GM18517 (cell line): Measurements from ENCODE around the gene GSG1L.
"Not testable (repeated sequence)": the region's sequence is repeated elsewhere in the genome, so short reads cannot be mapped to it uniquely, and the experiment has no call there.

ENCODE experiments used
- ATAC-seq: cut with Tn5 transposase; IDR thresholded peaks from one replicate; pipeline ENCODE4 v1.9.1; 2021; ENCODE audit warnings: mild to moderate bottlenecking, moderate library complexity; ENCODE audit not compliant: unreplicated experiment

Gene GSG1L

DNA sequence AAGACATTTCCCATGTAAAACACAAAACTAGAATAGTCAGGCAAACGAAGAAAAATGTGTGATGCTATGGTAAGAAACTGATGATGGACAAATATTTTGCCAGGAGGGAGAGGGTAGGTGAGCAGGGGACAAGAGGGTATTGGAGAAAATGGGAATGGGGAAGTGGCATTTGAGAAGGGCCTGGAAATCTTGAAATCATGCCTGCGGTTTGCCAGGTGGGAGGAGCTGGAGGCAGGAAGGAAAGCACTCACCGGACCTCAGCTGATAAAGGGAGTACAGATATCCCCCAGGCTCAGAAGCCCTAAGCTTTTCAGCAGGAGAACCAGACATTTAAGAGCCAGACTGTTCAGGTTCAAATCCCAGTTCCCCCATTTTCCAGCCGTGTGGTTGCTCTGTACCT is 103.6 kb downstream of the GSG1L start:
- no peak for ATAC-seq

DNA sequence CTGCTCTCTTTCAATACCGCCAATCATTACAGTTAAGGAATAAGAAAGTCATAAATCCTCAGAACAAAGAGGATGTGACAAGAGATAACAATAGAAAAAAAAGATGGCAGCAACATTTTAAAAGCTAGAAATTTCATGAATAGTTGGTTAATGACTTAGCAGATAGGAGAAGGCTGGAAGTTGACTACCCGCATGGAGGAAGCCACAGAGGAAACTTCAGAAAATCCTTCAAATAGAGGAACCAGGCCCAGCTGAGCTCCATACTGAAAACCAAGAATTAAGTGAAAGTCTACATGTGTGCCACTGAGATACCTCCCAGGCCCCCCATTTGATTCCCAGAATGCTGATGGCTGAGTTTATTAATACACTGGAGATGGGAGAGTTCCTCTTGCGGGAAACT is 109.3 kb downstream of the GSG1L start:
- no peak for ATAC-seq

DNA sequence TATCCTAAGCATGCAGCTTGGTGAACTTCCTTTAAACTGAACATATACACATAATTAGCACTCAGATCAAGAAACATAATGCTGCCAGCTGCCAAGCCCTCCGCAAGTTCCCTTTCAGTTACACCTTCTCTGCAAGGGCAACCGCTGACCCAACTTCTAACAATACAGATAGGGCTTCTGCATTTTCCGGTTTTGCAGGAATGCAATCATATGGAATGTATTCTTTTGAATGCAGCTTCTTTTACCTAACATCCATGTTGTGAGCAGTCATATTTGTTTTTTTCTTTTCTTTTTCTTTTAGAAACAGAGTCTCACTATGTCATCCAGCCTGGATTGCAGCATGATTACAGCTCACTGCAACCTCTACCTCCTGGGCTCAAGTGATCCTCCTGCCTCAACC is 110.7 kb downstream of the GSG1L start:
- ATAC-seq: no peak

DNA sequence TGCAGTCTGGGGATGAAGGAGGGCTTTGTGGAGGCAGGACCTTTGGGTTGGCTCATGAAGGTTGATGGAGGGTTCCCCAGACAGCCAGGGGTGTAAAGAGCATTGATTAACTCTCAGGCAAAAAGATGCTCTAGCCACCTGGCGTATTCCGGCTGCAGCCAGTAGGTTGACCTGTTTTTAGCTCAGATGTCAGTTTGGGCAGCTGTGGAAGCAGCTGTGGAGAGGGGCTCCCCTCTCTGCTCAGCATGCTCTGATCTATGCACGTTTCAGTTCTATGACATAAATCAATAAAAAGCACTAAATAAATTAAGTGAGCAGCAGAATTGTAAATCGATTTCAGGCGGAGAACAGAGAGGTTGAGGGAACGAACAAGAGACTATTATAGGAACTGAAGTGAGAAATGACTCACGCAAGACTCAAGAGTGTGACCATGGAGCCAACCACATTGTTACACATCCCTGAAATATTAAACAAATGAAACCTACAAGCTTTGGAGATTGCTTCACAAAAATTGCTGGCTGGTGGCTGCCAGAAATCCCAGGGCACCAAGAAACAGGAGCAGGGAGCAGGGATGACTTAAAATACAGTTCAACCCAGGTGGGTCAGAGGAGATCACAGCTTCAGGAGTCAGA is 111.9 kb downstream of the GSG1L start:
- no peak for ATAC-seq

DNA sequence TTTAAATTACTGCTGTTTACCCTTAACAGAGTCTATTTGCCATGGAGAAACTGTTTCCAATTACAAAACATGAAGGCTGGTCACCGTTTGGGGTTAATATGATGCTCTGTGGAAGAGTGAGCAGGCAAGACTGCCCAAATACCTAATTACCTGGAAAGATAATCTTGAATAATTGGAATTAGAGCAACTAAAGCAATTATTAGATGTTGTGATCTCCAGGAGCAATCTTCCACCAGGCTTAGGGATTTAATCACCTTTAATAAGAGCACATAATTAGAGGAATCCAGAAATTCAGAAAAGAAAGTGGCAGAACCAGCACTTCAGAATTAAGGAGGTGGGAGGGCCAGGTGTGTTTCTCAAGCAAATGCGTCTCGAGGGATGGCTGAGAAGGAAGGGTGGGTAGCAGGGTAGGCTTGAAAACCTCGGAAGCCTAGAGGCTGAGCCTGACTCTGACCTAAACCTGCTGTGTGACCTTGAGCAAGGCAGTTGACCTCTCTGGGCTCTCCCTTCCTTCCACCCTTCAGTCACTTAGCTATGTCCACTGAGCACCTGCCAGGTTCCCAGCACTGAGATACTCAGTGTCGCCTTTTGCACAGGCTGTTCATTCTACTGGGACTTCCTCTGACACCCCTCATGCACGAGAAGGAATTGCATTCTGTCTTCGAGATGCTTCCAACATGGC is 113.2 kb downstream of the GSG1L start:
- no peak for ATAC-seq

DNA sequence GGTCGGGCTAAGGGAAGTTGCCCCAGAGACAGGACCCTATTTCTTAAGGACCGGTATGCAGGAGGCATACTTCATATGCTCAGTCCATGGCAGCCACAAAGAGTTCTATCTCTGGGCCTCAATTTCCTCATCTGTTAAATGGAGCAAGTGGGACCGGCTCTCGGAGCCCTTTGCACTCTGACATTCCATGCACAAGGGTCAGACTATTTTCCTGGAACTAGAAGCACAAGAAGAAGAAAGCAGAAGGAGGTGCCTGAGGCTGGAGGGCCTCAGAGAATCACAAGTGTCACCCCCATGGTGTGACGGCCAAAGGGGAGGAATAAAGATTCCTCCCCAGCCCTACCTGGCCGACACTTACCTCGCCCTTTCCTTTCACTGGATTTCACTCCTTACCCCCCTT is 115.8 kb downstream of the GSG1L start:
- no peak for ATAC-seq

DNA sequence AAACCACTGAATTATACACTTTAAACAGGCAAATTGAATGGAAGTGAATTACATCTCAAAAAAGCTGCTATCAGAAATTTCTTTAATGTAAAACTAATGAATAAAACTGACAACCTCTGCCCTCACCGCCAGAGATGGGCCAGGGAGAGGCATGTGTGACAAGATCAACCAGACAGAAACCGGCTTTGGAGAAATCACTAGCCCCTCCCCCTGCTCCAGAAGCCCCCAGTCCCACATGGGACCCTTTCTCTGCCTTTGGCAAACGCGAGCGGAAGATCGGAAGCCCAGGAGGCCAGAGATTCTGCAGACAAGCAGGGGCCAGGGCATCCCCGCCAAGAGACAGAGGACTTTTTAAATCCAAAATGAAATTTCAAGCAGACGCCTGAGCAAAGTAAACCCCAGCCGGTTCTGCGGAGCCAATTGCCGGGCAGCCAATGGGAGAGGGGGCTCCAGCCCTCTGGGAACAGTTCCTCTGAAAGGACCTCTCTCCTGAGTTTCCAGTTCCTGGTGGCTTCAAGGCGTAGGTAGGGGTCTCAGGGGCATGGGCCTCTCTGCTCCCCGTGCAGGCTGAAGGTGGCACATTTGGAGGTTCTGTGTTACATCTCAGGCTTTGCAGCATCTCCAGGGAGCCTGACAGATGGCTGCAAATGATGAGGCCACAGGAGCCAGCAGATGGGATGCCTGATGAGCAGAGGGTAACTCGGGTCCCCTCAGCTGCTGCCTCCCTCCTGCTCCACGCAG is 118.1 kb downstream of the GSG1L start:
- no peak for ATAC-seq

DNA sequence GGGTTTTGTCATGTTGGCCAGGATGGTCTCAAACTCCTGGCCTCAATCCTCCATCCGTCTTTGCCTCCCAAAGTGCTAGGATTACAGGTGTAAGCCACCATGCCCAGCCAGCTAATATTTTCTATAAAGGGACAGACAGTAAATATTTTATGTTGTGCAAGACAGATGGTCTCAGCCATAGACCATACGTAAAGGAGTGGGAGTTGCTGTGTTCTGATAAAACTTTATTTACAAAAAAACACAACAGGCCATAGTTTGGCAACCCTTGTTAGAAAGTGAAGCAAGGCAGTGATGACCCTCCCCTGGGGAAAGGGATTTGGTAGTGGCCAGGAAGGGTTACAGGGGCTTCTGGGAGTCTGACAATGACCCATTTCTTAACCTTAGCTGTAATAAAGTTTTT is 119.7 kb downstream of the GSG1L start:
- ATAC-seq: no peak

DNA sequence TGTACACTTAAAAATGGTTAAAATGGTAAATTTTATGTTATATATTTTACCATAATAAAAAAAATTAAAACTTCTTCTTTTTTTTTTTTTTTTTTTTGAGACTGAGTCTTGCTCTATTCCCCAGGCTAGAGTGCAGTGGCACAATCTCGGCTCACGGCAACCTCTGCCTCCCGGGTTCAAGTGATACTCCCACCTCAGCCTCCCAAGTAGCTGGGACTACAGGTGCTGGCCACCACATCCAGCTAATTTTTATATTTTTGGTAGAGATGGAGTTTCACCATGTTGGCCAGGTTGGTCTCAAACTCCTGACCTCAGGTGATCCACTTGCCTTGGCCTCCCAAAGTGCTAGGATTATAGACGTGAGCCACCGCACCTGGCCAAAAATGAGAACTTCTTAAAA is 121.4 kb downstream of the GSG1L start:
- ATAC-seq: not testable (repeated sequence)

DNA sequence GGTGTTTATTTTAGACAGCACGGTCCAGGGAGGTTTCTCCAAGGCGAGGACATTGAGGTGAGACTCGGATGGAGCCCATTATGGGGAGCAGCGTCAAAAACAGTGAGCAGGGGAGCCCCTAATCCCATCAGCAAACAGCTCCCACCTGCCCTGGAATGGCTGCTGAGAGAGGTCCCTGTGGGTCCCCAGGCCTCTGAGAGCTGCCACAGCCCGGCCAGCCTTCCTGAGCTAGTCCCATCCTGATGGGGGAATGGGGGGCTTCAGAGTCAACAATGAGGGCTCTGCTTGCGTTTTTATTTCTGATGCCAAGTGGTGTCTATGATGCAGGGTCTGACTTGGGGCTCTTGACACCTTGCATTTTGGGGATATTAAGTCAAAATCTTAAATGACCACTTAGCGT is 128.4 kb downstream of the GSG1L start:
- ATAC-seq: no peak

DNA sequence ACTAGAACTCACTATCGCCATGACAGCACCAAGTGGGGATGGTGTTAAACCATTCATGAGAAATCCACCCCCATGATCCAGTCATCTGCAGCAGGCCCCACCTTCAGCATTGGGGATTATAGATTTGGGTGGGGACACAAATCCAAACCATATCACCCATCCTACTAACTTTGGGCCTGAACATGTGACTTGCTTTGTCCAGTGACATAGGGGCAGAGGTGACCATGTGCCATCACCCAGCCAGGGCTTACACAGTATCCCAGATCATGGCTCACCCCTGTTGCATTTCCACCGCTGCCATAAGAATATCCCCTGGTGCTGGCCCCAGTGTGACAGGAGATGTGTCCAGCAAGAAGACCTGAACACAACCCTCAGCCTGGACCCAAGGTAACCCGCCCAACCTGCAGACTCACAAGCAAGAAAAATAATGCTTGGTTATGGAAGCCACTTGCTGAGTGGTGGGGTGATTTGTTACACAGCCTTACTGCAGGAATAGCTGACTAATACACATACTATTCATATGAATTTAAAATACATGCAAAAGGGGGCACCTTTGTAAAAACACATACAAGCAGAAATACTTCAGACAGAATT is 130.9 kb downstream of the GSG1L start:
- no peak for ATAC-seq

DNA sequence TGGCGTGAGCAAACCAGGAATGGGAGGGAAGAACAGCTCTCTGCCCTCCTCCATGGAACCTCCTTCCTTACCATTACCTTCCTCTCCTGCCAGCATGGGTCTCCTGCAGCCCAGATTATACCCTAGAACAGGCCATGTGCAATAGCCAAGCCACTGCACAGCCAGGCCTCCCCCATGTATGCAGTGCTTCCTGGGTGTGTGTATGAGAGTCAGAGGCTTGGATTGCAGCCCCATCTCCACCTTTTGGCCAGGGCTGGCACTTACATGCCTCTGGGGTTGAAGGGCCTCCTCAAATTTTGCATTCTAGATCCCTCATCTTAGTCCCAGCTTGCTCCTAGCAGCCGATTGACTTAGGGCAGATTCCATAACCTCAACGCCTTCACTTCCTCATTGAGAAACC is 133.7 kb downstream of the GSG1L start:
- no peak for ATAC-seq

DNA sequence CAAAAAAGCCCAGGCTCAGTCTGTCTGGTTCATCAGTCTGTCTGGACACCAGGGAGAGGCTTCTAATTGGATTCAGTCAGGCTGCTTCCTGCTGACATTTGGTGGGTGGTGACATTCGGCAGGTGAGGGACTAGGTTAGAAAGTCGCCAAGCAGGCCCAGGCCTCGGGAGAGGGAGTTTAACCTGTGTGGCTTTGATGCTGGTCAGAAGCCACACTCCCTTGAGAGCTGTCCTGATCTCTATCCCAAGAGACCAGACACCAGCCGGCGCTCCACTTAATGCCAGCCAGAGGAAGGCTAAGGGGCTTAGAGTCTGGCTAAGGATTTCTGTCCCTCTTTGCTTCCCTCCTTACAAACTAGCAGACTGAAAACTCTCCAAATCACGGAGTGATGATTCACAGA is 135.0 kb downstream of the GSG1L start:
- ATAC-seq: no peak

DNA sequence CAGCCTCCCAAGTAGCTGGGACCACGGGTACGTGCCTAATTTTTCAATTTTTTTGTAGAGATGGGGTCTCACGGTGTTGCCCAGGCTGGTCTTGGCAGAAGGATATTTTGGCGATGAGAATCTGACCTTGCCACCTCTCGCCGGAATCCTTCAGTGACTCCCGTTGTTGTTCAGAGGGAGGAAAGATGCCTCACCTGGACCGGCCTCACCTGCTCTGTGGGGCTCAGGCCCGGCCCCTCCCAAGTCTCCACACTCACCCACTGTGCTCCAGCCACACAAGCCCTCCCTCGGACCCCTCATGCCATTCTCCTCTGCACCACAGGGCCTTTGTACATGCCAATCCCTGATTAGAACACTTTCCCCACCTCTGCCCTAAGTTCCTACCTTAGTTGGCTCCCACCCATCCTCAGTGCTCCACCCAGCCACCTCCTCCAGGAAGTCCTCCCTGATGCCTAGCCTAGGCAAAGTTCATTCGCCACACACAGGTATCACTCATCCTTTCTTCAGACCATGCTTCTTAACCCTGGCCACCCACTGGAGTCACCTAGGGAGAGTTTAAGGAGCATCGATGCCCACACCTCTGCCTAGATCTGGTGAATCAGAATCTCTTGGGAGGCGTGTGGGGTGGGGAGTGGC is 136.1 kb downstream of the GSG1L start:
- ATAC-seq: no peak

DNA sequence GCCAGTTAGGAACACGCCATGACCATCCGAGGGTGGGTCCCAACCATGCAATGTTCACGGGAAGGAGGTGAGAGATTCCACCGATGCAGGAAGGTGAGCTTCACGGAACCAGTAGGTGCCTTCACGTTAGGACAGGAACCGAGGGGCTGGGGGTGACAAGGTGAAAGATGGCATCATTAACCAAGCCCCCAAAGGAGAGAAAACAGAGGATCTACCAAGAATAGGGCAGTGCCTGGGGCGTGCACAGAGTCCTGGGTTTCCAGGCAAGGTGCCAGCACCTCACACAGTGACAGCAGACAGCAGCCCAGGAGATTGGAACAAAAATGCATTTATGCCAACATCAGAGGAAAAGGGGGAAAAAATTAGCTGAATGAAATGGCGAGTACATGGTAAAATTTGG is 137.9 kb downstream of the GSG1L start:
- ATAC-seq: no peak

DNA sequence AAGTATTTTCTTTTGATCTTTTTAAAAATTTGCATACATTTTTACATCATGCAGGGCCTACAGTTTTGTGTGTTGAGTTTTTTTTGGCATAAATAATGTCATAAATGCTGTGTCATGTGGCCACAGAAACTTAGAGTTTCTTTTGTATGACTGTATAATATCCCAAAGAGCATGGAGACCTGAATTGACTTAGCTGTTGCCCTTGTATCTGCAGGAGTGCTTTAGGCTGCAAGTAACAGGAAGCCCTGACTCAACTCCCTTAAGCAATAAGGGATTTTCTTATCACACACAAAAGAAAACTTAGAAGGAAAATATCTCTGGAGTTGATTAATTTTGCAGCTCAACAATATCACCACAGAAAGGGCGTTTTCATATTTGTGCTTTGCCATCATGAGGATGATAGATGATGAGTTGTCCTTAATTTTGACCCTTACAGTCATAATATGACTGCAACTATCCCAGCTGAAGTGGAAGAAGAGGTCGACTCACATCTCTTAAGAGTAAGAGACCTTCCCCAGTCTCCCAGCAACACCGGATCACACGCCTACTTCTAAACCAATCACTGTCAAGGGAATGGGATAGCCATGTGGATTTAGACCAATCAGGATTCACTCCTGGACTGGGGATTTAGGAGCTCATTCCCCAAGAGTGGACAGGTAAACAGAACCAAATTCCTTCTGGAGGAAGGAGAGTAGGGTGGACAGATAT is 138.9 kb downstream of the GSG1L start:
- ATAC-seq: no peak

DNA sequence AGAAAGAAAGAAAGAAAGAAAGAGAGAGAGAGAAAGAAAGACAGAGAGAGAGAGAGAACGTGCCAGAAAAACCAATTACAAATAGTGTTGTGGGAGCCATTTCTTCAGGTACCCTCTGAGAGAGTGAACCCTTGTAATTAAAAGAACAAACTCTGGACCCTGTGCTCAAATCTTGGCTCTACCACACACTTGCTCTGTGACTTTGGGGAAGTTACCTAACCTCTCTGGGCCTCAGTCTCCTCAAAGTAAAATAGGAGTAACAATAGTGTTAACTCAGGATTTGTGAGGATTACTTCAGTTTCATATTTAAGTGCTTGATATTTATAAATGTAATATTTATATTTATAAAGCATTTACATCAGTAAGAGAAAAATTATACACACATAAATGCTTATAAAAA is 139.8 kb downstream of the GSG1L start:
- no peak for ATAC-seq

DNA sequence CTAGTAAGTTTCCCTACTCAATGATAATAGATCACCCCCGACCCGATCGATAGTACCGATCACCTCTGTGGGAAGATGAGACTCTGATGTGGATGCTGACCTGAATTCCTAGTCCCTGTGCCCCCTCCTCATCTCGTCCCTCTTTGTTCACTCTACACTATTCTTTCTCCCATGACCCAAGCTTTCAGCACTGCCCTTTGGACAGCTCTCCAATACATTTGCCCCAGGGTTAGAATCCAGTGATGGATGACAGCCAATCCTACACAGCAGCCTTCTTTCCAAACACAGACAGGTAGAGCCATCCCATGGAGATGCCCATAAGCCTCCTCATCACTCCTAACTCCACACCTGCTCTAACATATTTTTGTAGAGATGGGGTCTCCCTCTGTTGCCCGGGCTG is 141.1 kb downstream of the GSG1L start:
- ATAC-seq: no peak

DNA sequence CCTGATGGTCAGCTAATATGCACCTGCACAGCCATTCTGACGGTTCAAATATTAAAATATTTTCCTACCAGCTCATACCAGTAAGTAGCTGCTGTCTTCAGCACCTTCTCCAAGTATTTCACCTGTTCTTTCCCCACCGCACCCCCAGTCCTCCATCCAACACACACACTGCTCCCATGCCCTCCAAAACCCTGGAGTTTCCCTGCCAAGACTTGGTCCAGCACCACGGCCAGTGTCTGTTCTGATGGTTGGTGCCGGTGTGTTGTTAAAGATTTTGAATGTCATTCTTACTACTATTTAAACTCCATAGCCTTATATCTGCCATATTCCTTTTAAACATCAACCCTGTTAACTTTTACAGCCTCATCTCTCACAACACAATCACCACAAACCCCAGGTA is 142.4 kb downstream of the GSG1L start:
- ATAC-seq: no peak

DNA sequence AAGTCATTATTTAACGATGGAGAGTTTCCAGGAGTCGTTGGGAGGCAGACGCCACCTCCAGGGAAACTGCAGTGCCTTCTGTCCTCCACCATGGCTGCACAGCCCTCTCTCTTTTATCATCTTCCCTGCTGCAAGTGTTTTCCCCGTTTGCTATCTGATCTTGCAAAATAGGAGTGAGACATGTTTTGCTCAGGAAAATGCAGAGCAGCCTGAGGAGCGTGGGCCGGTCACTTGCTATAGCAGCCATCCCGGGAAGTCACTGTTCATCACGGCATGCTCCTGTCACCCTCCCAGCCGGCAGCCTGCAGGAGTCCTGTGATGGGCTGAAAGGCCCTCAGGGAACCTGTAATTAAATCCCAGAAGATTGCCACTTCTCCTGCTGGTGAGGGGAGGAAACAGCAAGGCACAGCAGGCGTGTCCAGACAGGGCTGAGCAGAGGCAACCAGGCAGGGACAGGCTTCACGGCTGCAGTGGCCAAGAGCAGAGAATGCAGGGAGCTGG is 143.1 kb downstream of the GSG1L start:
- ATAC-seq: no peak

DNA sequence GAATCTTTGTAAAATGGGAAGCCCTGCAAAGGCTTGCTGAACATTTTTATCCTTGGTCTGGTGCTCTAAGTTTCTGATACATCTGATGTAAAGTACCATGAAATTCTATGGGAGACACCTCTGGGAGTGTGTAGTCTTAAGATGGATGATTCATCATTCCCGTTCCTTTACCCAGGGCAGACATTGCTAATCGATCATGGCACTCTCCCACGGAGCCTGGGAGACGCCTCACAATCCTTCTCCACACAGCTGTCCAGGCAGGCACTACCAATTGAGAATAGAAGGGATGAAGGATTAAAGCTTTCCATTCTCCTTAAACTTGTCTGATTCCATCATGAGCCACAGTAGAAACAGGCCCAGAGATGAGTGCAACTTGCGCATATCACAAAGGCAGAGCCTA is 144.8 kb downstream of the GSG1L start:
- ATAC-seq: no peak
